Mononuclear cell (primary cell): ENCODE measurements around the gene SRBD1. TPM values are rescaled to one million over a fixed set of nuclear protein-coding genes. Genes with fewer than 3 reads are reported as not detected.

Source experiments
- H3K27me3 ChIP-seq: 2 replicates; pipeline ENCODE4 v1.6.0; 2011; ENCODE audit warnings: low read length, control low read depth; ENCODE audit not compliant: insufficient read depth
- H3K4me1 ChIP-seq: 2 replicates; pipeline ENCODE4 v1.5.1; 2011; ENCODE audit warnings: mild to moderate bottlenecking, low read length, control low read depth; ENCODE audit not compliant: insufficient read depth
- H3K4me3 ChIP-seq: 2 replicates; pipeline ENCODE4 v1.5.1; 2011; ENCODE audit warnings: mild to moderate bottlenecking, low read length, moderate library complexity
- H3K9me3 ChIP-seq: 2 replicates; pipeline ENCODE4 v1.5.1; 2011; ENCODE audit warnings: low read depth, mild to moderate bottlenecking, control low read depth, low read length
- total RNA-seq: library from RNA; depleted of rRNA; stranded (reverse); fragments of >200 nt; gene quantifications from one replicate; pipeline ENCODE4 v1.2.3, GENCODE V29; 2012

Gene SRBD1
- total RNA-seq, 1 donor = 49.6 TPM

- Histone ChIP-seq H3K4me3 (no peak overlapping the region), H3K27me3 (peaks cover 14% of the 10 kb centered on the region), H3K4me1 (peaks cover 10% of the 10 kb centered on the region), H3K9me3 (no peaks in the 10 kb centered on the region)
Observed at GRCh38 chr2:45643543-45644542, 32.8 kb upstream of the SRBD1 start.

DNA sequence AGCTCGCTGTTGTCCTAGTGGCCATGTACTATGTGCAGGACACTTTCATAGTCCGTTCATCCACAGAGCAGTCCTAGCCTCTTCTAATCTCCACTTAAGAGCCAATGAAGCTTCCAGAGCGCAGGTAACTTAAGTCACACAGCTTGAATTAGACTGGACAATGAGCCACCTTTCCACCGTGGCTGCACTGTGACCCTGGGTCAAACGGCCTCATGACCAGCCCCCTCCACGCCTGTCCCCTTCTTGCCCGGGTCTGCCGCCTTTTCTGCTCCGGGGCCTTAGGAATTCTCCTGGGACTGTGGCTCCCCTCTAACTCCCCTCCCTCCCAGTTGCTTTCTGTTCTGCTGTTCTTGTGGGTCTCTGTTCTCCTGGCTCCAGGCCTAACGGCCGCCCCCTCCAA is 32.0 kb upstream of the SRBD1 start:
- H3K9me3 ChIP-seq = no peaks in the 10 kb centered on the region
- H3K27me3 ChIP-seq = peaks cover 14% of the 10 kb centered on the region
- peaks cover 10% of the 10 kb centered on the region for H3K4me1 ChIP-seq
- no peak overlapping the region for H3K4me3 ChIP-seq

DNA sequence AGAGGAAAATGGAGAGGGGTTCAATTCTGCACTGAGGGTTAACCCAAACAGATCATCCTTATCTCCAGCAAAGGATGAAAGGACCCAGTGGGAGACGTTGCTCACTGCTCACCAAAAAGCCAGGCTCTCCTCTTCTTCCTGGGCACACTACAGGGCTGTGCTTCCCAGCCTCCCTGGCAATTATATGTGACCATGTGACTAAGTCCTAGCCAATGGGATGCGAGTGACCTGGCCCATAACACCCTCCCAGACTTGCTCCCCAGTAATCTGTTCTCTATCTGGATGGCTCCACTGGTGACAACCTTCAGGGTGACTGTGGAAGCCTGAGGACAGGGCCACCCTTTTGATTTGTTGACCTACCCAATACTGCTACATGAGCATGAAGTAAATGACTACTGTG is 29.5 kb upstream of the SRBD1 start:
- no peak overlapping the region for H3K4me3 ChIP-seq
- peaks cover 16% of the 10 kb centered on the region for H3K27me3 ChIP-seq
- H3K4me1 ChIP-seq = peaks cover 21% of the 10 kb centered on the region
- H3K9me3 ChIP-seq = no peaks in the 10 kb centered on the region

- H3K4me3 ChIP-seq = no peak overlapping the region
- no peaks in the 10 kb centered on the region for H3K9me3 ChIP-seq
- H3K27me3 ChIP-seq = peaks cover 10% of the 10 kb centered on the region
- peaks cover 11% of the 10 kb centered on the region for H3K4me1 ChIP-seq
Observed at GRCh38 chr2:45637440-45637839, 26.4 kb upstream of the SRBD1 start.

DNA sequence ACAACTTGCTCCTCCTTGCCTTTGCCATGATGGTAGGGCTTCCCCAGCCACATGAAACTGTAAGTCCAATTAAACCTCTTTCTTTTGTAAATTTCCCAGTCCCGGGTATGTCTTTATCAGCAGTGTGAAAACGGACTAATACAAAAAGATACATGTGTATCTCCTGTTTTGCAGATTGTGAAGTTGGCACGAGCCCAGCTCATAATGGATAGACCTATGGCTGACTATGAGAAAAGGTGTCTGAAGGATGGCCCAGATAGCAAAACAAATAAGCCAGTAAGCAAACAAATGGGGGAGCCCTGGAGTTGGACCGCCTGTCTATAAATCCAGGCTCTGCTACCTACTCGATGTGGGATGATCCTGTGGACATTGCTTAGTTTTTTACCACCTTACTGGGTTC is 24.9 kb upstream of the SRBD1 start:
- Histone ChIP-seq H3K9me3 (no peaks in the 10 kb centered on the region), H3K4me3 (no peak overlapping the region), H3K4me1 (peaks cover 11% of the 10 kb centered on the region), H3K27me3 (peaks cover 5% of the 10 kb centered on the region)

- H3K4me1 ChIP-seq = peaks cover 11% of the 10 kb centered on the region
- no peak overlapping the region for H3K4me3 ChIP-seq
- H3K9me3 ChIP-seq = no peaks in the 10 kb centered on the region
- H3K27me3 ChIP-seq = peaks cover 9% of the 10 kb centered on the region
Observed at GRCh38 chr2:45634223-45634622, 23.2 kb upstream of the SRBD1 start.

GRCh38 chr2:45631955-45632354 is 20.9 kb upstream of the SRBD1 start:
- Histone ChIP-seq H3K4me1 (no peaks in the 10 kb centered on the region), H3K9me3 (no peaks in the 10 kb centered on the region), H3K27me3 (peaks cover 6% of the 10 kb centered on the region), H3K4me3 (no peak overlapping the region)

DNA sequence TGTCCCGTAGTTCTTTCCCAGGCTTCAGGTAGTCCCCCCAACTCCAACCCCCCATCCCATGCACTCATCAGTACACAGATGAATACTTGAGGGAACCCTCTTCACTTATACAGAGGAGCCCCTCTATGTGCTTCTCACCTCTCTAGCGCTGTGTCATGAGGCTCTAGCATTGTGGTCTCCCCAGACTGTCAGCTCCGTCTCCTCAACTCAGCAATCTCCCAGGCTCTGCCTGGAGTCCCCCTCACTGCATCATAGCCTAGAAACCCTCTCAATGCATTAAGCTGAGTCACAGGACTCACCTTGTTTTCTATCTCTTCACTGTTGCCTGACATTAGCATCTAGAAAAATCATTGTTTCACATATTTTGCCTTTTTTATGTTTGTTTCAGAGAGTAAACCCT is 20.3 kb upstream of the SRBD1 start:
- no peak overlapping the region for H3K4me3 ChIP-seq
- H3K4me1 ChIP-seq = no peaks in the 10 kb centered on the region
- H3K27me3 ChIP-seq = peaks cover 6% of the 10 kb centered on the region
- H3K9me3 ChIP-seq = no peaks in the 10 kb centered on the region

GRCh38 chr2:45629971-45630370 is 18.9 kb upstream of the SRBD1 start:
- no peaks in the 10 kb centered on the region for H3K4me1 ChIP-seq
- H3K4me3 ChIP-seq = no peak overlapping the region
- peaks cover 6% of the 10 kb centered on the region for H3K27me3 ChIP-seq
- H3K9me3 ChIP-seq = no peaks in the 10 kb centered on the region

DNA sequence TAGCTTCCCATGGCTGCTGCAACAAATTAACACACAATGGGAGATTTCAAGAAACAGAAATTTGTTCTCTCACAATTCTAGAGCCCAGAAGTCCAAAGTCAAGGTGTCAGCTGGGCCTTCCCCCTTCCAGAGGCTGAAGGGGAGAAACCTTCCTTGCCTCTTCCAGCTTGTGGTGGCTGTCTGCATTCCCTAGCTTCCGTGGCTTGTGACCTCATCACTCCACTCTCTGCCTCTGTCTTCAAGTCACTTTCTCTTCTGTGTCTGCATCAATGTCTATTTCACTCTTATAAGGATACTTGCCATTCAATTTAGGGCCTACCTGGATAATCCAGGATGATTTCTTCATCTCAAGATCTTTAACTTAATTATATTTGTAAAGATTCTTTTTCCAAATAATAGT is 16.8 kb upstream of the SRBD1 start:
- Histone ChIP-seq H3K27me3 (peaks cover 3% of the 10 kb centered on the region), H3K4me3 (no peak overlapping the region), H3K4me1 (no peaks in the 10 kb centered on the region), H3K9me3 (no peaks in the 10 kb centered on the region)

DNA sequence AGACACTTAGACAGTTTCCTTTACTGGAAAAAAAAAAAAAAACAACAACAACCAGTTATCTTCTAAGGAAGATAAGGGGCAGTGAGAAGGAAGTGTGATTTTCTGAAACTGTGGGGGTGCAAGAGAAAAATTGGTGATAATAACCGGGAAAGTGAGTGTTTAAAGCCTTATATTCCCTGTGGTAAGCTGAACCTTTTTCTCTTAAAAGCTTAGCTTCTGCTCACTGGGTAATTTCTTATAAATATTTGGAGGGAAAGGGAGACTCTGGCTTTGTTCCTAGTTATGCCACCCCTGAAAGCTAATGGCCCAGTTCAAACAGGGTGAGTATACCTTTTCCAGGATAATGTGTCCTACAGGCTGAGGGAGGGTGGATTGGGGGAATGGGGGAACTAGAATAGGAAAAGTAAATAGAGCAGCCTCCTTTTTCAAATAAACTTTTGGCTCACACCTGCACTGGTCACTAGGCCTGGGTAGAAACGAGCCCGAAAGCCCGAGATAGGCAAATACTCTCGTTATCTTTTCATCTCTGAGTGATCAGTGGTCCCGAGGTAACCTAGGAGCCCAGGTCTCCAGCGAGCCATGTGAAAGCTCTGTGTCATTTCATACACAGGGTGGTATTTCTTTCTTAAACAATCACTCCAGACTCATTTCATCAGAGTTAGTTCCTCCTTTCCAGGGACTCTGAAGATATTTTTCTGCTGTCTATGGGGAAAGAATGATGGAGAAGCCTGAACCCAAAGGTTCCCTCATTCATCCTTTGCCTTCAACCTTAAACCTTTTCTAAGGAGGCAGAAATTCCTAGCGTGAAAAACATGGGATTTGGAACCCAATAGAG is 15.5 kb upstream of the SRBD1 start:
- no peak overlapping the region for H3K4me3 ChIP-seq
- H3K27me3 ChIP-seq = peaks cover 3% of the 10 kb centered on the region
- no peaks in the 10 kb centered on the region for H3K4me1 ChIP-seq
- H3K9me3 ChIP-seq = no peaks in the 10 kb centered on the region

- peaks cover 3% of the 10 kb centered on the region for H3K27me3 ChIP-seq
- H3K4me1 ChIP-seq = no peaks in the 10 kb centered on the region
- no peak overlapping the region for H3K4me3 ChIP-seq
- H3K9me3 ChIP-seq = no peaks in the 10 kb centered on the region
Observed at GRCh38 chr2:45625824-45626223, 14.8 kb upstream of the SRBD1 start.

GRCh38 chr2:45623098-45623497 is 12.0 kb upstream of the SRBD1 start:
- Histone ChIP-seq H3K9me3 (no peaks in the 10 kb centered on the region), H3K27me3 (no peaks in the 10 kb centered on the region), H3K4me1 (no peaks in the 10 kb centered on the region), H3K4me3 (no peak overlapping the region)

GRCh38 chr2:45622336-45623075 is 11.4 kb upstream of the SRBD1 start:
- Histone ChIP-seq H3K4me3 (no peak overlapping the region), H3K27me3 (no peaks in the 10 kb centered on the region), H3K4me1 (no peaks in the 10 kb centered on the region), H3K9me3 (no peaks in the 10 kb centered on the region)

- Histone ChIP-seq H3K4me1 (no peaks in the 10 kb centered on the region), H3K9me3 (no peaks in the 10 kb centered on the region), H3K27me3 (no peaks in the 10 kb centered on the region), H3K4me3 (no peak overlapping the region)
Observed at GRCh38 chr2:45617496-45617895, 6.4 kb upstream of the SRBD1 start.
